Measurements from ENCODE around the gene GRIP2. TPM values are rescaled to one million over a fixed set of nuclear protein-coding genes. Genes with fewer than 3 reads are reported as not detected.

GRIP2 gene
- total RNA-seq, 1 donor from 2014 or later = 0.52 TPM

DNA sequence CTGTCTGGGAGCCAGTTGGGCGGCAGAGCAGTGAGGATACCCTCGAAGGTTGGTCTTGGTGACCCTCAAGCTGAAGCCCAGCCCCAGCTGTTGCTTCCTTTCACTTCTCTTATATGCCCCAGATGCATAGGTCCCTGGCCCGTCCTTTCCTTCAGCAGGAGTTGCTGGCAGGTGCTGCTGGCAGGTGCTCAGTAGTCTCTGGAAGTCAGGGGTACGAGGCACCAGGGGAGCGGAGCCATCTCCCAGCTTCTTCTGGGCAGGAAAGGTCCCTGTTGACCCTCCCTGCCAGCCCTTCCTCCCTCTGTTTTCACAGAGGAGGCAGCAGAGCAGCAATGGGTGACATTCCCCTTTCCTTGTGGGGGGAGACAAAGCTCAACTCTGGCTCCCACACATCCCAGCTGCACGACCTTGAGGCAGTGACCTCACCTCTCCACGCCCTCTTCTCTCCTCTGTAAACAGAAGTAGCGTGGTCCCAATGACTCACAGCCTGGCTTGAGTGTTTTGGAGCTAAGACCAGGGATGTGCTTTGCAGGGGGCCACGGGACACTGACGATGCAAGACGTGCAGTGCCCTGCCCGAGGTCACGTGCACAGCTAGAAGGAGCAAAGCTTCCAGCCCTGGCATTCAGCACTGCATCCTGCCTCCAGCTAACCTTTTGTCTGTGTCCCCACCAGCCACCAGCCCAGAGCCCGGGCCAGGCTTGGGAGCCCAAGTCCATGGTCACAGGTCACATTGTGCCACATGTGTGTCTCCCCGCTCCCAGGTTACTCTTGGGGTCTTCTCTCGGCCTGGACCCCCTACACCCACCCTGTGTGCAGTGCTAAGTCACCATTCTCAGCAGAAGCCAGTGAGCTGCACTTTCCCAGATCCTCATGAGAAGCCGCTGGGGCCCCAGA lies 88.0 kb downstream of the GRIP2 start:
- Histone ChIP-seq H3K4me1 (peaks cover 30% of the 10 kb centered on the region), H3K27me3 (no peaks in the 10 kb centered on the region), H3K27ac (peak overlapping the region; percentile 80), H3K9me3 (no peaks in the 10 kb centered on the region), H3K36me3 (peaks cover 73% of the 10 kb centered on the region), H3K4me3 (no peak overlapping the region)
- intact Hi-C loops (cut with DNase I) = no loop called here
- peak; percentile 58 for DNase-seq
- TF ChIP-seq, protein P1, sequence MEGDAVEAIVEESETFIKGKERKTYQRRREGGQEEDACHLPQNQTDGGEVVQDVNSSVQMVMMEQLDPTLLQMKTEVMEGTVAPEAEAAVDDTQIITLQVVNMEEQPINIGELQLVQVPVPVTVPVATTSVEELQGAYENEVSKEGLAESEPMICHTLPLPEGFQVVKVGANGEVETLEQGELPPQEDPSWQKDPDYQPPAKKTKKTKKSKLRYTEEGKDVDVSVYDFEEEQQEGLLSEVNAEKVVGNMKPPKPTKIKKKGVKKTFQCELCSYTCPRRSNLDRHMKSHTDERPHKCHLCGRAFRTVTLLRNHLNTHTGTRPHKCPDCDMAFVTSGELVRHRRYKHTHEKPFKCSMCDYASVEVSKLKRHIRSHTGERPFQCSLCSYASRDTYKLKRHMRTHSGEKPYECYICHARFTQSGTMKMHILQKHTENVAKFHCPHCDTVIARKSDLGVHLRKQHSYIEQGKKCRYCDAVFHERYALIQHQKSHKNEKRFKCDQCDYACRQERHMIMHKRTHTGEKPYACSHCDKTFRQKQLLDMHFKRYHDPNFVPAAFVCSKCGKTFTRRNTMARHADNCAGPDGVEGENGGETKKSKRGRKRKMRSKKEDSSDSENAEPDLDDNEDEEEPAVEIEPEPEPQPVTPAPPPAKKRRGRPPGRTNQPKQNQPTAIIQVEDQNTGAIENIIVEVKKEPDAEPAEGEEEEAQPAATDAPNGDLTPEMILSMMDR (IDR thresholded peaks at IDR 0.05) = no peak
- ATAC-seq = peak; percentile 33

DNA sequence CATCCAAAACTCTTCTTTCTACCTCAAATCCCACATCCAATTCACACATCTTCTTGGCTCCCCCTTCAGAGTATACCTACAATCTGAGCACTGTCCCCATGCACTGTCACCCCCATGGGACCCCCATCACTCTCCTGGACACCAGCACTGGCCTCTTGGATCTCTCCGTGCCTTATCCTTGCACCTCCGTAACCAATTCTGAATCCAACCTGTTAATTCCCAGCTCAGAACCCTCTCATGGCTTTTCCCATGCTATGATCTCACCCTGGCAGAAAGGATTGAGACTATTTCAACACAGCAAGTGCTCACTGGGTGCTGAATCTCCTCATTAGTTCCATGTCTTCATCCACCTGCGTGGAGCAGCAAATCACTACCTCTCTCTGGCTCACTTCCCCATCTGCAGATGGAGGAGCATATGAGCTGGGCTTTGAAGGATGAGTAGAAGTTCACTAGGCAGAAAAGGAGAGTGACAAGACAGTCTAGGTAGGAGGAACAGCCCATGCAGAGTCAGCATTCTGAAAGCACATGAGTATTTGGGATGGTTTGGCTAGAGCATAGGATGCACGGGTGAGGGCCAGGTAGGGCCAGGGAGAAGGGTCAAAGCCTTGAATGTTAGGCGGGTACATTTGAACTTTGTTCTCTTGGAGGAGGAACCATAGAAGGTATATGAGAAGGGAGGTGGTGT lies 89.1 kb downstream of the GRIP2 start:
- no peak overlapping the region for H3K4me3 ChIP-seq
- H3K4me1 ChIP-seq = peaks cover 30% of the 10 kb centered on the region
- DNase-seq (no peak), ATAC-seq (no peak)
- intact Hi-C loops (cut with DNase I) = no loop called here
- peaks cover 72% of the 10 kb centered on the region for H3K36me3 ChIP-seq
- no peaks in the 10 kb centered on the region for H3K9me3 ChIP-seq
- no peak overlapping the region for H3K27ac ChIP-seq
- TF ChIP-seq, protein P1 (IDR thresholded peaks at IDR 0.05) = no peak
- no peaks in the 10 kb centered on the region for H3K27me3 ChIP-seq

DNA sequence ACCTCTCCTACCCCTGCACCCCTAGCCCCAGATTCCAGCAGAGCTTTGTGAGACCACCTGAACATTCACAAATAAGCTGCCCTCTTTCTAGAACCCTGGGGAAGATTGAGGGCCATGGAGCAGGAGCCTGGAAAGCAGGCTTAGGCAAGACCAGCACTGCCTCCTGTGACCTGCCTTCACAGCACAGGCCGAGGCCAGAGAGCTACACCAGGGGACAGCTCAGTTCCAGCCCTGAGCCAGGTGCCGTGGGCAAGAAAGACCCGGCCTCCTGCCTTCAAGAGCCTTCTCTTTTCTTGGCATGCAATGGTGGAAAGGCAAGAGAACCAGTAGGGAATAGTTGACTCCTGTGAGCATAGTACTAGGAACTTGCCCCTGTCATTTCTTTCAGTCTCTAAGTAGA lies 89.6 kb downstream of the GRIP2 start:
- Histone ChIP-seq H3K27ac (no peak overlapping the region), H3K36me3 (peaks cover 72% of the 10 kb centered on the region), H3K27me3 (no peaks in the 10 kb centered on the region), H3K4me1 (peaks cover 30% of the 10 kb centered on the region), H3K9me3 (no peaks in the 10 kb centered on the region), H3K4me3 (no peak overlapping the region)
- intact Hi-C loops (cut with DNase I) = no loop called here
- DNase-seq (no peak), ATAC-seq (no peak)
- TF ChIP-seq, protein P1 (IDR thresholded peaks at IDR 0.05) = no peak

DNA sequence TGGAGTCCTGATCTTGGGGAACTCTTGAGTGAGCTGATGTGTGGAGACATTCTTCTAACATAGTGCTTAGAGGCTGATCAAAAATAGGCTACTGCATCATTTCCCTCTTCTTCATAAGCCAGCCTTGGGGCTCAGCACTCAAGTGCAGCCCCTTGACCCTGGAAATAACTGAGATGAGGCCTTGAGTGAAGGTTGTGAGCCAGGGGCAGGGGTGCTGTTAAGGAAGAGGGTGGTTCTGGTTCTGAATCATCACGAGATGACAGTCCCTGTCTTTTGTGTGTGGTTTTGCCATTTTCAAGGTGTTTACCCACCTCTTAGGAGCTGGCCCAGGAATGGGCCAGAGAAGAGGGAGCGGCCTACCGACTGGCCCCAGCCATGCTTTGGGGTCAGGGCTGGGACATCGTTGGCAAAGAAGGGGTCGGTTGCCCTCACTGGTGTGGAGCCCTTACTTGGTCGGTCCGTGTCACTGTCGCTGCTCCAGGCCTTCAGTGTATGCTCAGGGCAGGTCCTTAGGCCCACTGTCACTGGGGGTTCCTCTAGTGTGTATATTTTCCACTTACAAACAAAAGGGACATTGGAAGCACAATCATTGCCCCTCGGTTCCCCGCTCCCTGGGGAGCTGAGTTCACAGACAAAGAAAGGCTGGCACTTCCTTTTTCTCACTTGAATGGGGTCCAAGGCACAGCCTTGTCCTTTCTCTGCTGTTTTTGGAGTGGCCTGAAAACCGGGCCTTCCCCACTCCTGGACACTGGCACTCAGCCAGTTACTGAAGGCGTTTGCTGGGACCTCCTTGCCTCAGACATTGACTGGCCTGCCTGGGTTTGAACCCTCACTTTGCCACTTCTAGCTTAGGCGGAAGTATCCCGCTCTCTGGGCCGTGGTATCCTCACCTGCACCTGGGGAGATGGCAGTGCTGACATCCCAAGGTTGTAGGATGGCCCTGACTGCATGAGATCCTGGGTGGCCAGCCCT lies 91.1 kb downstream of the GRIP2 start:
- ATAC-seq (no peak), DNase-seq (no peak)
- no peaks in the 10 kb centered on the region for H3K9me3 ChIP-seq
- no peak overlapping the region for H3K4me3 ChIP-seq
- intact Hi-C loops (cut with DNase I) = no loop called here
- H3K4me1 ChIP-seq = peaks cover 25% of the 10 kb centered on the region
- H3K27me3 ChIP-seq = no peaks in the 10 kb centered on the region
- peaks cover 63% of the 10 kb centered on the region for H3K36me3 ChIP-seq
- no peak overlapping the region for H3K27ac ChIP-seq
- TF ChIP-seq, protein P1 (IDR thresholded peaks at IDR 0.05) = no peak

DNA sequence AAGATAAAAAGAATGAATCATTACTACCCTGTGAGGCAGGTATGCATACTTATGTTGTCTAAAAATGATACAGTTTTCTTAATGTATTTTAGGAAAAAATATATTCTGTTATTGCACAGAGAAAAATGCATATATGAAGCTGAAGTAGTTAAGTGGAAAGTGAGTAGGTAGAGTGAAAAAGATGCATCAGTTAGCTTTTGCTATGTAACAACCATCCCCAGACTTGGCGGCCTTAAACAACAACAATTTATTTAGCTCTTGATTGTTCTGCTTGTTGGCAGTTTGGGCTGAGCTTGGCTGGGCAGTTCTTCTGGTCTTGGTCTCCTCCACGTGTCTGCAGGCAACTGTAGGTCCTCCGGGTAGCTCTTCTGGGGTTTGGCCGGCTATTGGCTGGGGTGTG lies 92.1 kb downstream of the GRIP2 start:
- Histone ChIP-seq H3K9me3 (no peaks in the 10 kb centered on the region), H3K27ac (no peak overlapping the region), H3K27me3 (no peaks in the 10 kb centered on the region), H3K4me3 (no peak overlapping the region), H3K36me3 (peaks cover 63% of the 10 kb centered on the region), H3K4me1 (peaks cover 15% of the 10 kb centered on the region)
- intact Hi-C loops (cut with DNase I) = no loop called here
- DNase-seq (no peak), ATAC-seq (no peak)
- TF ChIP-seq, protein P1 (IDR thresholded peaks at IDR 0.05) = no peak
